Measurements from ENCODE around the gene JAKMIP2. TPM values are rescaled to one million over a fixed set of nuclear protein-coding genes. Genes with fewer than 3 reads are reported as not detected.
"Not testable (repeated sequence)": the region's sequence is repeated elsewhere in the genome, so short reads cannot be mapped to it uniquely, and the experiment has no call there.

JAKMIP2 gene
- polyA plus RNA-seq, 3 donors from 2014 or later, result 1.5 to 18.4 (median 5.4) TPM

DNA sequence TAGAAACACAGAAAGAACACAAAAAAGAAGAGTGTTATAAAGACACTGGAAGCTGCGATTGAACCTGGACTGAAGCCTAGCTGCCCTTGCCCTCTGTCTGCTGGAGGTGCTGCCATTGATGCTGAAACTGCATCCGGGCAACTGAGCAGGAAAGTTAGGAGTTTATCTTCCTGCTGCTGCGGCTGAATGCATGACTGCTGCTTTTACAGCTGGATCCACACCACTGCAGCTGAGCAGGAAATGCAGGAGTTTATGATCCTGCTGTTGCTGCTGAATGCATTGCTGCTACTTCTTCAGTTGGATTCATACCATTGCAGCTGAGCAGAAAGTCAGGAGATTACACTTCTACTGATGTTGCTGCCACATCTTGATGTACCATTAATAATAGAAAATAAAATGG is 21.8 kb upstream of the JAKMIP2 start:
- peak overlapping the region in 4 of 6 donors; percentile 46 to 93 (median 88) for H3K27ac Mint-ChIP-seq
- peaks cover 32 to 33% of the 10 kb centered on the region in 2 donors for H3K4me1 Mint-ChIP-seq
- H3K36me3 Mint-ChIP-seq, result no peaks in the 10 kb centered on the region

DNA sequence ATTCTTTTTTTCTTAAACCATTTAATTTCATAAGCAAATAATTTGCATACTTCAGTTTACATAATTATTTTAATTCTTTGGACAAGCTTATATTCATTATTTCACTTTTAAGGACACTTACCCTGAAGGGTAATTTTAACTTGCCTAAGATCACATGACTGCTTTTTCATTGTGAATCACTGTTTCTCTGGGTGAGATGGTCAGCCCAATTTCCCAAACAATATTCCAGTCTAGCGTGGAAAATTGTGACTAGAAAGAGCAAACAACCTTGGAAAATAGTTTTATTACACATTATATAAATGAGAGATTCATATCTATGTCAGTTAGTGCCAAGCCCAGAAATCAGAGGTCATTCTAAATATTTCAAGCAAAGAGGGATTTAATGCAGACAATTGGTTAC is 21.4 kb upstream of the JAKMIP2 start:
- peaks cover 32 to 33% of the 10 kb centered on the region in 2 donors for H3K4me1 Mint-ChIP-seq
- H3K27me3 Mint-ChIP-seq (ENCODE audit: low read depth in 3 of 3), result peaks cover 1 to 19% (median 13%) of the 10 kb centered on the region in 3 donors
- H3K27ac Mint-ChIP-seq, result peak overlapping the region in 4 of 6 donors; percentile 46 to 93 (median 88)
- H3K36me3 Mint-ChIP-seq, result no peaks in the 10 kb centered on the region
- H3K4me3 Mint-ChIP-seq, result peak overlapping the region in 2 of 5 donors; percentile 3 to 17
- no peak for DNase-seq
- H3K9me3 Mint-ChIP-seq, result no peaks in the 10 kb centered on the region

More for the DNA sequence above, 21.8 kb upstream of the JAKMIP2 start:
- no peak overlapping the region for H3K4me3 Mint-ChIP-seq
- no peak for DNase-seq
- H3K9me3 Mint-ChIP-seq, result no peaks in the 10 kb centered on the region
- H3K27me3 Mint-ChIP-seq (ENCODE audit: low read depth in 3 of 3), result peaks cover 1 to 19% (median 13%) of the 10 kb centered on the region in 3 donors

DNA sequence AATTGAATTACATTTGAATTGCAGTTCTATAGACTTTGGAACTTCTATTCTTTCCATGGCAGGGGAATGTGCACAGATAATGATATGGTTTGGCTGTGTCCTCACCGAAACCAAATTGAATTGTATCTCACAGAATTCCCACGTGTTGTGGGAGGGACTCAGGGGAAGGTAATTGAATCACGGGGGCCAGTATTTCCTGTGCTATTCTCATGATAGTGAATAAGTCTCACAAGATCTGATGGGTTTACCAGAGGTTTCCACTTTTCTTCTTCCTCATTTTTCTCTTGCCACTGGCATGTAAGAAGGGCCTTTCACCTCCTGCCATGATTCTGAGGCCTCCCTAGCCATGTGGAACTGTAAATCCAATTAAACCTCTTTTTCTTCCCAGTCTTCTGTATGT is 20.6 kb upstream of the JAKMIP2 start:
- H3K9me3 Mint-ChIP-seq, H3K36me3 Mint-ChIP-seq: not testable (repeated sequence)
- Mint-ChIP-seq H3K27me3 (ENCODE audit: low read depth in 3 of 3) (peaks cover 1 to 19% (median 13%) of the 10 kb centered on the region in 3 donors), H3K4me3 (peak overlapping the region in 1 of 5 donors; percentile 37), H3K4me1 (peaks cover 32 to 33% of the 10 kb centered on the region in 2 donors), H3K27ac (peak overlapping the region in 4 of 6 donors; percentile 46 to 85 (median 74))
- peak in 1 of 3 donors; percentile 5 for DNase-seq

DNA sequence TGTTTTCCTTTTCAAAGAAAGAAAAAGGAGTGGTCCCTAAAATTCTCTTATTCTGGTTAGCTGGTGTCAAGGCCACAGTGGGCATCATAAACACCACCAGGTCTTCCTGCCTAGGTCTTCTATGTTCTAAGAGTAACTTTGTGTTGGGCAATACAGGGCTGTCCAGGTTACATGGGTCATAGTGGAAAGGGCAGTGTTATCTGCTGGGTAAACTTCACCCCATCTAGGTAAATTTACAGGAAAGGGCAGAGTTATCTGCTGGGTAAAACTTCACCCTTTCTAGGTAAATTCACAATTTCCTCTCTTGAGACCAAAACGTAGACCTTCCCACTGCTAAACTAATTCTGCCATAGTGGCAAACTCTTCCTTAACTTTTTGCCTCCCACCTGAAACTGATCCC is 18.9 kb upstream of the JAKMIP2 start:
- Mint-ChIP-seq H3K4me3 (no peak overlapping the region), H3K36me3 (no peaks in the 10 kb centered on the region), H3K27ac (peak overlapping the region in 1 of 6 donors; percentile 3), H3K27me3 (ENCODE audit: low read depth in 3 of 3) (peaks cover 1 to 19% (median 13%) of the 10 kb centered on the region in 3 donors), H3K9me3 (no peaks in the 10 kb centered on the region), H3K4me1 (peaks cover 32 to 33% of the 10 kb centered on the region in 2 donors)
- no peak for DNase-seq

DNA sequence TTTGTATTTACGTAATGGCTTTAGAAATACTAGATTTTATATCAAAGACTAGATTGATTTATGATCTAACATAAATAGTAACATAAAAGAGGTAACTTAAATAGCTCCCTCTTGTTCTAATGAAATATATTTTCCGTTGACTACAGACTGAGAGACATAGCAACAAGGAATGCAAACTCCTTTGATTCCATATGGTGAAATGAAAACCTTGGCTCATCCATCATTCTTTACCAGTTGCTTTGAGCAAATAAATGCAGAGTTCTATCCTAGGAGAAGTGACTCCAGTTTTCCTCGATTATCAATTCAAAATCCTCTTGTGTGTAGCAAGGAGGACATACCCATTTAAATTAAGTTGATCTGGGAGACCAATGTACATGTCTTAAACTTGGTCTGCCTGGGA is 18.0 kb upstream of the JAKMIP2 start:
- H3K27ac Mint-ChIP-seq, result no peak overlapping the region
- no peaks in the 10 kb centered on the region for H3K9me3 Mint-ChIP-seq
- no peaks in the 10 kb centered on the region for H3K36me3 Mint-ChIP-seq
- H3K27me3 Mint-ChIP-seq (ENCODE audit: low read depth in 3 of 3), result peaks cover 1 to 19% (median 13%) of the 10 kb centered on the region in 3 donors
- peaks cover 28% of the 10 kb centered on the region in 2 donors for H3K4me1 Mint-ChIP-seq
- no peak for DNase-seq
- H3K4me3 Mint-ChIP-seq, result no peak overlapping the region

DNA sequence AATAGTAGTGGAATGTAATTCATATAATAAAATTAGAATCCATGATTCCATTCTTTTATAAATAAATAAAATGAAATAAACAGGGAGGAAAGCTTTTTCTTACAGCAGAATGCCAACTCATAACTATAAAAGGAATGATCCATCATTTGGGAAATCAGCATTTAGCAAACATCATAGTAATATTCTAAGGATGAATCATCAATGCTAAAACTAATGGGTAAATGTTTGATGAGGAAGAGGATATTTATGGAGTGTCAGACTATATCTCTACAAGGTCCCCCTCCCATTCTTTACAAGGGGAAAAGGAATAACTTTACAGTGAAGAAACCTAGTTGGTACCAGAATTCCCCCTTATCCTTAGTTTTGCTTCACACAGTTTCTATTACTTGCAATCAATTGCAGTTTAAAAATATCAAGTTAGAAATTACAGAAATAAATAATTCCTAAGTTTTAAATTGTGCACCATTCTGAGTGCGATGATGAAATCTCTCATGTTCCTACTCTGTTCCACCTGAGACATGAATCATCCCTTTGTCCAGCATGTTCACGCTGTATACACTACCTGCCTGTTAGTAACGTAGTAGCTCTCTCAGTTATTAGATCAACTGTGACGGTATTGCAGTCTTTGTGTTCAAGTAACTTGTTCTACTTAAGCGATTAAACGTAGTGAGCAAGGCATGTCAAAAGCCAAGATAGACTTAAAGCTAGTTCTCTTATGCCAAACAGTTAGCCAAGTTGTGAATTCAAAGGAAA is 14.2 kb upstream of the JAKMIP2 start:
- H3K4me1 Mint-ChIP-seq, result no peaks in the 10 kb centered on the region
- H3K4me3 Mint-ChIP-seq, result no peak overlapping the region
- no peaks in the 10 kb centered on the region for H3K9me3 Mint-ChIP-seq
- H3K27ac Mint-ChIP-seq, result no peak overlapping the region
- no peak for DNase-seq
- H3K36me3 Mint-ChIP-seq, result no peaks in the 10 kb centered on the region
- peaks cover 0 to 19% (median 1%) of the 10 kb centered on the region in 3 donors for H3K27me3 Mint-ChIP-seq (ENCODE audit: low read depth in 3 of 3)

DNA sequence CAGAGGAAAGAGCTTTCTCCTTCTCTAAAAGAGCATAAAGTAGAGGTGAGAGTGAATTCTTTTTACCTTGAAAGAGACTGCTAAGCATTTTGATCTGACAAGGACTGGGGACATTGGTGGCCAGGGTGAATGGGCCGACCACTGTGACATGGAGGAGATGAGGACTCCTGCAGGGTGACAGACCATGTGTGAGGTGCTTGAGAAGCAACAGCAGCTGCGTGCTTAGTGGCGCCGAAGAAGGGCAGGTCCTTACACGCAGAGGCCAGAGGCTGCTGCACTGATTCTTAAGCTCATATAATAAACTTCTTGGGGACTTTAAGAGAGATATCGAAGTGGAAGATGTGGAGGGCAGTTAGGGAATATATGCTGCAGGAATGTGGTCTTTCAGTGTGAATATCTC is 8.7 kb upstream of the JAKMIP2 start:
- no peak overlapping the region for H3K4me3 Mint-ChIP-seq
- H3K9me3 Mint-ChIP-seq, result no peaks in the 10 kb centered on the region
- H3K27me3 Mint-ChIP-seq (ENCODE audit: low read depth in 3 of 3), result peaks cover 0 to 4% (median 0%) of the 10 kb centered on the region in 3 donors
- H3K36me3 Mint-ChIP-seq, result no peaks in the 10 kb centered on the region
- DNase-seq, result no peak
- H3K27ac Mint-ChIP-seq, result no peak overlapping the region
- H3K4me1 Mint-ChIP-seq, result no peaks in the 10 kb centered on the region

DNA sequence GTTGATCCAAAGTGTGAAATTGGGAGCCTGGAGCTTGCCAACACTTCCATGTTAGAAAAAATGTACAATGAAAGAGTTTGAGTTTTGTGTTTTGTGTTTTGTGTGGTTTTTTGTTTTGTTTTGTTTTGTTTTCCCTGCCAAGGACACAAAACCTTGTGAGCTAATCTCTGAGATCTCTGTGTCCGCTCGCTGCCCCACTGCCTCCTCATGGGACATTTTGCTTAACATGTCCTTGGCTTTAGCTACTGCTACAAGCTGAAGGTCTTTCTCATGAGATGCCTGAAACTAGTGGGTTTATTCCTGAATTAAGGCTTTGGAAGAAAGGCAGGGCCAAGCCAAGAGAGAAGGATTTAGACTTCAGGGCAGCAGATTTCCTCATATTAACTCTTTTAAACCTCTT is 7.3 kb upstream of the JAKMIP2 start:
- Mint-ChIP-seq H3K4me1 (no peaks in the 10 kb centered on the region), H3K27me3 (ENCODE audit: low read depth in 3 of 3) (peaks cover 0 to 3% (median 0%) of the 10 kb centered on the region in 3 donors), H3K9me3 (no peaks in the 10 kb centered on the region), H3K27ac (no peak overlapping the region), H3K4me3 (no peak overlapping the region), H3K36me3 (no peaks in the 10 kb centered on the region)
- no peak for DNase-seq

DNA sequence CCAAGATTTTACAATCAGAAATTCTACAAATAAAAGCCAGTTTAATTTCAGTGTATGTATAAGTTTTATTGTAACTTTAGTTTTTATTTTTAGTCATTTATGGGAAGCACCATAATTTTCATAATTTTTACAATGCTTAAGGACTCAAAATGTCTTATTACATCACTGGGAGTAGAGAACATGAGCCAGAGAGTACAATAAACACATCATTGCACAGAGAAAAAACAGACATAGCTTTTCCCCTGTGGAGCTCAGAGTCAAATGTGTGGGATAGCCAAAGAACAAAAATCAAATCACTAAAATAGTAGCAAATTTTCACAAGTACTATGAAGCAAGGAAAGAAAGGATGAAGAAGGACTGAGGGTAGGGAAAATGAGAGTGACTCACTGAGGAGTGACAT is 5.5 kb upstream of the JAKMIP2 start:
- no peaks in the 10 kb centered on the region for H3K36me3 Mint-ChIP-seq
- no peak for DNase-seq
- no peak overlapping the region for H3K4me3 Mint-ChIP-seq
- H3K27ac Mint-ChIP-seq, result peak overlapping the region in 1 of 6 donors; percentile 45
- no peaks in the 10 kb centered on the region for H3K27me3 Mint-ChIP-seq (ENCODE audit: low read depth in 3 of 3)
- H3K9me3 Mint-ChIP-seq, result no peaks in the 10 kb centered on the region
- peaks cover 0 to 1% of the 10 kb centered on the region in 2 donors for H3K4me1 Mint-ChIP-seq

DNA sequence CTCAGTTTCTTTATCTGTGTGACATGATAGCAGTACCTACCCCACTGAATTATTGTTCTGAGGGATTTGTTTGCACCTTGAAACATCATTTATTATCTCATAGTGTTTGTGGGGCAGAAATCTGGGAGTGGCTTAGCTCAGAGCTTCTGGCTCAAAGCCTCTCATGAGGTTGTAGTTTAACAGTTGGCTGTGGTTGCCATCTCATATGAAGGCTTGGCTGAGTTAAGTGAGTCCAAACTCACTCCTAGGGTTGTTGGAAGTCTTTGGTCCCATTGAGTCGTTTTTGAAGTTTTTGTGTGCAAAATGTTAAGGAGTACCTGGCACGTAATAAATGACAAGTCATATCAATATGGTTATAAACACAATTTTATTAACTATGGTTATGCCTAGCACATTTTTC is 3.6 kb upstream of the JAKMIP2 start:
- Mint-ChIP-seq H3K4me3 (no peak overlapping the region), H3K9me3 (no peaks in the 10 kb centered on the region), H3K36me3 (no peaks in the 10 kb centered on the region), H3K27me3 (ENCODE audit: low read depth in 3 of 3) (peaks cover 6 to 10% (median 10%) of the 10 kb centered on the region in 3 donors), H3K27ac (no peak overlapping the region), H3K4me1 (peaks cover 17 to 20% of the 10 kb centered on the region in 2 donors)
- no peak for DNase-seq

DNA sequence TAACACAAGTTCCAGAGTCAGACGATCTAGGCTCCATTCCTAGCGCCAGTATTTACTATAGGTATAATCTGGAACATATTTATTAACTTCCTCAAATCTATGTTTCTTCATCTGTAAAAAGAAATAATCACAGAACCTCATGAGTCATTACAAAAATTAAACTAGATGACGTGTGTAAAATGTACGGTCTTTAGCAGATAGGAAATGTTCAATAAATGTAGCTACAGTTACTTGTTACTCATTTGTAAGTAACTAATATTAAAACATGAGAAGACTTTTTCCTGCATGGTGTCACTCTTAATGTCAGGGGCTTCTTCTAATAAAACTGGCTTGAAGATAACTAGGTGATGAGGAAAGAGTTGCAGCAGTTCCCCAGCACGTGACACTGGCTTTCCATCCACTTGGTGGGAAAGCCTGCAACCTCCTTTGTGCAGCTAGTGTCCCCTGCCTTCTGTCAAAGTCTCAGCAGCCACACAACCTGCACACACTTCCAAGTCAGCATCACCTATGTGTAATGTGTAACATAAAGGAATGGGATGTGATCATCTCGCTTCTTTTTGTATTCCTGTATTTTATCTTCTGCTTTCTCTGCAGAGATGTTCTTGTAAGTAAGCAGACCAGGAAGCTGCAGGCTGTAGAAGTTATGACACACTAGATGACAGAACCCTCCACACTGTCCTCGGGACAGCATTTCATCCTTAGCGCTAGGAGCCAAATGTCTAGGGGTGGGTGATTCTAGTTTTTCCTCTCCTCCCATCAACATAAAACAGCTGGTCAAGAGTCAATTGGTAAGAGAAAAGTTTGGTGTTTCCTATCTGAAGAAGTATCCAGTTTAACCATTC is 1.8 kb upstream of the JAKMIP2 start:
- H3K36me3 Mint-ChIP-seq, result no peaks in the 10 kb centered on the region

DNA sequence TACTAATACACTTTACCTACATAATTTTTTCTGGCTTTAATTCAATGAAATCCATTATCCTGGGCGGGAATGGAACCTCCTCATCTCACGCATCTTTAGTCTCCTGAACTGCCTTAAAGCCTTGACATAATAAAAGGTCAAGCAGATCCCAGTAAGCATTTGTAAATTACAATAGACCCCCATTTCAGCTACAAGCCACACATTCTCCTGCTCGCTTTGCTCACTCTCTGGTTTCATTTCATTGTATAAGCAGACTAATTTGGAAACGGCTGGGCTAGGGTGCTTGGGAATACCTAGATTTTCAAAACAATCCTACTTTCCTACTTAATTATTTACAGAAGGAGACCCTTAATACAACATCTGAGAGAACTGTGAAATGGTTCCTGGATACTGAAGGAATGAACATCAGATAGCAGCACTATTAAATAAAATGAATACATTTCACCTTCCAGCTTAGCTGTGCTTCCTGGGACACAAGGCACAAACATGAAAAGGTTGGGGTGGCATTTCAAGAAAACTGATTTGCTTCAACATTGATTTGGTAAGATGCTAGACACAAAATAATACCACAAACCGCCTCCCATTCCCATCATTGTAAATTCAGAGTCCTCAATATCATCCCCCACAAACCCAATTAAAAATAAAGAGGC is 1.5 kb downstream of the JAKMIP2 start:
- H3K27me3 Mint-ChIP-seq (ENCODE audit: low read depth in 3 of 3), result peaks cover 6 to 10% (median 10%) of the 10 kb centered on the region in 3 donors

More for the DNA sequence above, 1.8 kb upstream of the JAKMIP2 start:
- DNase-seq, result no peak
- Mint-ChIP-seq H3K4me1 (peaks cover 35 to 37% of the 10 kb centered on the region in 2 donors), H3K9me3 (no peaks in the 10 kb centered on the region), H3K4me3 (no peak overlapping the region), H3K27me3 (ENCODE audit: low read depth in 3 of 3) (peaks cover 6 to 10% (median 10%) of the 10 kb centered on the region in 3 donors), H3K27ac (peak overlapping the region in 5 of 6 donors; percentile 24 to 66 (median 48))

DNA sequence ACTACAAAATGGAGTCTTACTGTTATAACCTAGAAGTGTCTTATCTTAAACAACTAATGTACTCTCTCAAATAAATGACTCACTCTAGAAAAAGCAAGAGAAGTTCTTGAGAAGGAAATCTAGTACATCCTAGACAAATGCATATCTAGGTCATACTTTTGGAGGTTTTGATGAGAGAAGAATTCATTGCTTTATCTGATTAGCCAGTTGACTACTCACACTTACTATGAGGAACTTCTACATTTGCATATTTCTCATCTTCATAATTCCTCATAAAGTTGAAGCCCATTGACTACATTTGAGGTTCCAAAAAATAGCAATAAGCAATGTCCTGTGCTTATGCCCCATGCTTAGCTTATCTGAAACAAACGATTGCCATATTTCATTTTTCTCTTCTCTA is 2.8 kb downstream of the JAKMIP2 start:
- no peak for DNase-seq
- peak overlapping the region in 4 of 6 donors; percentile 31 to 99 (median 94) for H3K27ac Mint-ChIP-seq
- peak overlapping the region in 3 of 5 donors; percentile 96 to 98 (median 98) for H3K4me3 Mint-ChIP-seq
- peaks cover 37 to 38% of the 10 kb centered on the region in 2 donors for H3K4me1 Mint-ChIP-seq
- H3K36me3 Mint-ChIP-seq, result peaks cover 0 to 9% (median 4%) of the 10 kb centered on the region in 3 donors
- peaks cover 6 to 10% (median 10%) of the 10 kb centered on the region in 3 donors for H3K27me3 Mint-ChIP-seq (ENCODE audit: low read depth in 3 of 3)
- H3K9me3 Mint-ChIP-seq, result no peaks in the 10 kb centered on the region

More for the DNA sequence above, 1.5 kb downstream of the JAKMIP2 start:
- H3K36me3 Mint-ChIP-seq, result peaks cover 0 to 5% (median 0%) of the 10 kb centered on the region in 3 donors
- H3K9me3 Mint-ChIP-seq, result no peaks in the 10 kb centered on the region
- H3K27ac Mint-ChIP-seq, result peak overlapping the region; percentile 54 to 99 (median 92)
- peak overlapping the region; percentile 89 to 98 (median 96) for H3K4me3 Mint-ChIP-seq
- no peak for DNase-seq
- H3K4me1 Mint-ChIP-seq, result peaks cover 36 to 37% of the 10 kb centered on the region in 2 donors

Measured in immature natural killer cell (primary cell).